HTR-8/SVneo (cell line): Measurements from ENCODE around the gene VRK2.

Source experiments
- DNase-seq: peaks from one replicate; pipeline ENCODE4 v3.0.0; 2011; ENCODE audit warnings: low spot score, mixed read lengths; ENCODE audit not compliant: insufficient read length
- FAIRE-seq: peaks from 2 replicates; lab custom pipeline; 2011; peaks lifted over from hg19 to GRCh38; lab: Jason Lieb, UNC

The VRK2 gene

DNA sequence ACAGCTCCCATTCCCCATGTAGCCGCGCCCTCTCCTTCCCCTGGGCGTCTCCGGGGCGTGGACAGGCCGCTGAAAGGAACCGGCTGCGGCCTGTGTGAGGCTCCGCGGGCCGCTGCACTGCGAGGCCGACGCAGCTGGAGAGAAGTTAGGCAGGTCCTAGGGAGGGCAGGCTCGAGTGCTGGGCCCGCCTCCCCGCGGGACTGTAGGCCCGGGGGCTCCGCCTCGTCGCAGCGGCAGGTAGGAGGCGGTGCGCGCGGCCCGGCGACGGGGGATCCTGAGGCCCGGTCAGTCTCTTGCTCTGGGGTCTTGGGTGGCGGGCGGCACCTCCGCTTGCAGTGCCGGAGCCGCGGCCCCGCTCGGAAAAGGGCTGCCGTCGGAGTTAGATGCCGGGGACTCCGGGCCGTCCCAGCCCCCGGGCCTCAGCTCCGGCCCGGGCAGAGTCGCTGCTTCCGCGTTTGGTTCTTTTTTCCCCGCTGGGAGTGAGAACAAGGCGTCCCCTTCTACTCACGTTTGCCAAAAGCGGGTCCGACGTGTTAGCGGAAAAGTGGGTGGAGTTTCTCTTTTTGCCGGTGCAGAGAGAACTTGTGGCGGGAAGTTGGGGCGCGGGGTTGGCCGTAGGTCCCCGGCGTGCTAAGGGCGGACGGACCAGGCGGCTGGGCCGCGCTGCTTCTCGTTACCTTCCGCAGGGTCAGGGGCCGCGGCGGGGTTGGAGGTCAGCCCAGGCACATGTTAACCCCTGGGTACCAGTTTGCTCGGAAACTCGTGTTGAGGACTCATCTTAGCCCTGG is at the start of gene VRK2:
VRK2 (plus strand) TSS at position 222 of the 788 bp plus-strand sequence. CDS start 2,026 bp downstream, outside the sequence.
- FAIRE-seq (peak; percentile 44), DNase-seq (peak; percentile 79)

DNA sequence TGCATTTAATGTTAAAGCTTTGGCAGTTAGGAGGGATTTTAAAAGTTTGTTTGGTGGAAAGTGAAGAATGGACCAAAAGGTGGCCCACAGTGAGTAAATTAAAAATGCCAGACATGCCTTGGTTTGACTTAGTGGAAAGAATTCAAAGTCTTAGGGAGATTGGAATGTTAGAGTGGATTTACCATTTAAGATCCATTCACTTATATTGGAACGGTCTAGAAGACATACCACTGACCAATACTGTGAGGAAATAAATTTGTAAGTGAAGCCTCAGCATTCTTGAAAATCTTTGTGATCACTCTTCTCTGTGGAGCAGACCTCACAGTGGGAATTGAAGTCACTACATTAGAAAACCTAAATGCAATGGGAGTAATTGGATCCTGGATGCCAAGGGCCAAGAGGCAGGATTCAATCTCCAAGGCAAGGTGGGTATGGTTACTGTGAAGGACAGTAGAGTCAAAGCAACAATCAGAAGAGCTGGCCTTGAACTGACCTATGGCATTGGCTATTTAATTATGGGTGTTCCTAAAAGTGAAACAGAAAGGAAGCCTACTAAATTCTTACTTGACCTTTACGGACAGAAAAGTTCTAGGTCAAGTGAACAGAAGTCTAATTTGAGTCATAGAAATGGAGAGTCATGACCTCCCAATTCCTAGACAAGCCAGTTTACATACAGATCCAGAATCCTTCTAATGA is 40.2 kb upstream of the VRK2 start:
- DNase-seq, result no peak
- FAIRE-seq, result no peak

DNA sequence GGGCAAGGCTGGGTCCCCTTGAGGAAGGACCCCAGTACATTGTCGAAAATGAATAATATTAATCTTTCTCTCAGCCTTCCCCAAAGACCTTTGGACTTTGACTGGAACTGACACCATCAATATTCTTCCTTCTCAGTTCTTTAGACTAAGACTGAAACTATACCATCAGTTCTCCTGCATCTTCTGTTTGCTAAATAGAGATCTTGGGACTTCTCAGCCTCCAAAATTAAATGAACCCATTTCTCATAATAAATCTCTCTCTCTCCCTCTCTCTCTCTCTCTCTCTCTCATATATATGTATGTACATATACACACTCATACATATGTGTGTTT is 39.7 kb upstream of the VRK2 start:
- DNase-seq (no peak), FAIRE-seq (no peak)

- DNase-seq, result no peak
- no peak for FAIRE-seq
These were observed 36.0 kb upstream of the VRK2 start for GRCh38 chr2:58010599-58010998.

- DNase-seq, result no peak
- no peak for FAIRE-seq
These were observed 27.4 kb upstream of the VRK2 start for GRCh38 chr2:58019229-58019628.

DNA sequence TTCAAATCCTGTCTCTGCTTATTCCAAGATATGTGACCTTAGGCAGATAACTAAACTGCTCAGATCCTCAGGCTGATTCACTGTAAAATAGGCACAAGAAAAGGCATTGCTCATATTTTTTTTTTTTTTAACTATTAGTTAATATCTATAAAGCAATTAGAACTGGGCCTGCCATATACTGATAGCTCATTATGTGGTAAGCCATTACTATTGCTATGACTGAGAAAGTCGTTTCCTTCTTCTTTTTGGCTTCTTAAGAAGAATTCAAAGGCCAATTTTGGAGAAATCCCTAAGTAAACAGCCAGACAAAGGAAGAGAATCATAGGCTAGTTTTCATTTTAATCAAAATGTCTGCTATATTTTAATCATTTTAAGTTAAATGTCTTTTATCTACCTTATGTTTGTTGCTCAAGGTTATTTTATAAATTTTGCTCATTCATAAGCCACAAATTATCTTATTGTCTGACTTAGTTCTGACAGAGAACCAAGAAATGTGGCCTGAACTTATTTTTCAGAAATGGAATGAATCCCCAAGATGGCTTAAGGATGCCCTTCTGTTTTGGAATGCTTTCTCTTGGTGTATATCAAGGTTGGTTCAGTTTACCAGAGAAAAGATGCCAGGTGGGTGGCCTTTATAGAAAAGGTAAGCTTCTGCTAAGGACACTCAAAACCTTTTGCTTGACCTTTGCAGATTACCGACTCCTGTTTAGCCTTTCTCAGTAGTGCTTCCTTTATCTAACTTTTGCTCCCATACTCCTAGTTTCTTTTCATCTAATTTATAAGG is 21.3 kb upstream of the VRK2 start:
- FAIRE-seq (no peak), DNase-seq (no peak)

DNA sequence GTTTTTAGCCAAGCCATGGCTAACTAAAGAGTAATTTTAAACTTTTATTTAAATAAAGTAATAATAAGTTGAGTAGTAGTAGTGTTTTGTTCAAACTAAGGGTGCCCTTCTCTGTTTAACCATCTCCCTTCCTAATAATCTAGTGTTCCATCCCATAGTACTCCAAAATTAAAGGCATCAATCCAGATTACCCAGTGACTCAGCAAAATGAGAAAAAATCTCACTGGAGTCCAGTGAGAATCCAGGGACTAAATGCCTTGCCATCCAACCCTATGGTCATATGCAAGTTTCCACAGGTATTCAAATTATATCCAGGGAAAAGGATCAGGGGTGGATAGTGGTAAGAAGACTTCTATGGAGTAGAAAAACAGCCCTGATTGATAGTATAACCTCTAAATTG is 19.6 kb upstream of the VRK2 start:
- FAIRE-seq (no peak), DNase-seq (no peak)

DNA sequence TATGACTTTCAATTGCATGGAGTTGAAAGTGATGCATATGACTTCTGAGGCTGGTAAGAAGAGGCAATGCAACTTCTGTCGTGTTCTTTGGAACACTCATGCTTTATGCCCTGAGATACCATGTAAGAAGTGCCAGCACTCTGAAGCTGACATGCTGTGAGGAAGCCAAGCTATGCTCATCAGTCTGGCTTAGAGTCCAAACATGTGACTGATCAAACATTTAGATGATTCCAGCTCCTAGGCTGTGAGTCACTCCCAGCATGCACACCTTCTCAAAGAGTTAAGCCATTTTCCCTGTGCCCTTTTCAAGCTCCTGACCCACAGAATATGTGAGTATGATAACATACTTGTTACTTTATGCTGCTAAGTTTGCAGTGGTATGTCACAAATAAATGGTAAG is 15.8 kb upstream of the VRK2 start:
- FAIRE-seq (no peak), DNase-seq (no peak)

DNA sequence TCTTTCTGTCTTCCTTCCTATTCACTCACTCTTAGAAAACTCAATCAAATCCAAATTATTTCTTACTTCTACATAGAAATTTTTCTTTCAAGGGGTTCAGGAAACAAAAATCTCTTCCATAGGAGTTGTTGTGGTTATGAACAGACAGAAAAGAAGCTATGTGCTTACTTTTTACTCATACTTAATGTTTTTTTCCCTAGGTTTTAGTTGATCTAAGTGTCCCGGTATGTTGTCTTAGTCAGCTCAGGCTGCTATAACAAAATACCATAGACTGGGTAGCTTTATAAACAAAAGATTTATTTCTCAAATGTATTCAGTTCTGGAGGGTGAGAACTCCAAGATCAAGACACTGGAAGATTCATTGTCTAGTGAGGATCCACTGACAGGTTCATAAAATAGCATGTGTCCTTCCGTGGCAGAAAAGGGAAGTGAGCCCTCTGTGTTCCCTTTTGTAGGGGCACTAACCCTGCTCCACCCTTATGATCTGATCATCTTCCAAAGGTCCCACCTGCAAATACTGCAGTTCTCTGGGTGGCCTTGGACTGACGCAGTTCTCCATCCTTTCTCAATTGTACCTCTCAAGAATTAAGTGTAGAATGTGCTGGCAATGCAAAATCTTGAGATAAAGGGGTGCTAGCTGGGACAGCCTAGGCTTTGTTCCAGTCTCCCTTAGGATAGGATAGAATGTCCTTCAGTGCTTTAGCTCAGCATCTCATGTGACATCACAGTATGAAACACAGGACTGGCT is 14.4 kb upstream of the VRK2 start:
- DNase-seq (no peak), FAIRE-seq (no peak)

- DNase-seq (no peak), FAIRE-seq (peak; percentile 9)
These were observed 13.9 kb upstream of the VRK2 start for GRCh38 chr2:58032764-58033080.

DNA sequence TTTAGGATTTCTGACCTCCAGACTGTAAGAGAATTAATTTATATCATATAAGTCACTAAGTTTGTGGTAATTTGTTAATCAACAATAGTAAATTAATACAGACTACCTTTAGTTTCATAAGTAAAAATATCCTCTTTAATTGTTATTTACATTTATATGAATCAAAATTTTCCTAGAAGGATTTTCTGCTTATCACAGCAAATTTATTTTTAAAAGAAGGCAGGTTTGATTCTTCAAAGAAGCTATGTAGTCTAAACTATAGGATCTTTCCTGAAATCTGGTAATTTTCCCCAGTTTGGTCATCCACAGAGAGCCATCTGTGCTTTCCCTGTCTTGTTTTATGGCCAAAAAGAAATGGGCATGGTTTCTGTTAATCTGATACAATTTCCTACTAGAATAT is 13.1 kb upstream of the VRK2 start:
- no peak for FAIRE-seq
- DNase-seq, result no peak

- DNase-seq, result no peak
- no peak for FAIRE-seq
These were observed 11.3 kb upstream of the VRK2 start for GRCh38 chr2:58035352-58035751.

DNA sequence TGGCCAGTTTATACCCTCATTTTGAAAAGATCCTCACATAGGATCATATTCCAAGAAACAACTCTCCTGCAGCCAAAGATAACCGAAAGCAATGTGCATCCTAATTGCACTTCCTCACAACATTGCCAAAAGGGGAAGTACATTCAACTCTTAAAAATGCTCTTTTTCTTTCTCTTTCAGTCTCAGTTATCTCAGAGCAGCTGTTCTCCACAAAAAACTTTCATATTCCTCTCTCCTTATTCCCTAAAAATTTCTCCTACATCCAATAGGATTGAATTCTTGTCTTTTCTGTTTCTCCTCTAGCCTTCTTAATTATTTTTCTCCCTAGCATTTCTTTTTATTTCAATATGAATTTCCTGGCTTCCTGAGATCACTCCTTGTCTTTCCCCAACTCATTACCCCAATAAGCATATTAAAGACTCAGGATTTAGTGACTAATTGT is 7.4 kb upstream of the VRK2 start:
- DNase-seq, result no peak
- FAIRE-seq, result no peak

- FAIRE-seq, result no peak
- DNase-seq, result peak; percentile 23
These were observed 4.1 kb upstream of the VRK2 start for GRCh38 chr2:58042486-58042970.

- DNase-seq (no peak), FAIRE-seq (no peak)
These were observed 2.5 kb upstream of the VRK2 start for GRCh38 chr2:58044145-58044544.

- FAIRE-seq (no peak), DNase-seq (no peak)
These were observed 849 bp upstream of the VRK2 start for GRCh38 chr2:58045580-58046334.

- no peak for DNase-seq
- no peak for FAIRE-seq
These were observed 346 bp upstream of the VRK2 start for GRCh38 chr2:58046335-58046584.

- FAIRE-seq (no peak), DNase-seq (peak; percentile 40)
These were observed 848 bp downstream of the VRK2 start for GRCh38 chr2:58047373-58047935.

DNA sequence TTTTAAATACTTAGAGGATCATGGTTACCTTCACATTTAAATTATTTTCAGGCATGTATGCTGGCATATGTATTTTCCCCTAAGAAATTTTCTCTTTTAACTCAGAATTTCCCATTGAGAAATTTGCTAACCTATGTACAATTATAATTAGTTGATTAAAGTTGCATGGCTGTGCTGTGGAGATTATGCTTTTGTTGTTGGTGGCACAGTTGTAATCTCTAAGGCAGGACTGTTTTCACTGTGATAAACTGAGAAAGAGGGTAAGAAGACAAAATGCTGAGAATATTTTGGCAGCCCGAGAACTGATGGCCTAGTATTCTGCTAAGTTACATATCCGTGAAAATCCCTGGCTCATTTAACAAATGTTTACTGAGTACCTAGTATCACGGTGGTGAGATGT is 1.4 kb downstream of the VRK2 start:
- FAIRE-seq (no peak), DNase-seq (no peak)

- no peak for FAIRE-seq
- no peak for DNase-seq
These were observed 4.8 kb downstream of the VRK2 start for GRCh38 chr2:58051445-58051844.
